ENCODE data around the gene PCTP.

PCTP gene

GRCh38 chr17:55806745-55807495 lies 56.1 kb downstream of the PCTP start:
- Histone ChIP-seq H3K4me1 (ENCODE audit: insufficient read depth, low read length, severe bottlenecking) (no peaks in the 10 kb centered on the region), H3K9me2 (ENCODE audit: low read depth, low read length) (no peaks in the 10 kb centered on the region), H3K36me3 (ENCODE audit: insufficient read depth, low read length) (no peaks in the 10 kb centered on the region), H3K9ac (ENCODE audit: low read length) (no peak overlapping the region), H3K4me2 (ENCODE audit: low read length) (no peak overlapping the region), H3K27me3 (ENCODE audit: insufficient read depth, low read length) (no peaks in the 10 kb centered on the region), H2AFZ (ENCODE audit: low read length) (no peak overlapping the region), H3K79me2 (ENCODE audit: insufficient read depth, low read length) (no peaks in the 10 kb centered on the region), H3F3A (ENCODE audit: insufficient read depth, low read length) (no peaks in the 10 kb centered on the region), H3K27ac (ENCODE audit: low read depth, low read length, poor library complexity, severe bottlenecking) (no peak overlapping the region), H4K20me1 (ENCODE audit: insufficient read depth, low read length) (no peaks in the 10 kb centered on the region), H3K4me3 (ENCODE audit: low read depth, low read length, poor library complexity, severe bottlenecking) (no peak overlapping the region), H3K9me3 (ENCODE audit: low read length) (no peaks in the 10 kb centered on the region)
- TF ChIP-seq, protein P1, sequence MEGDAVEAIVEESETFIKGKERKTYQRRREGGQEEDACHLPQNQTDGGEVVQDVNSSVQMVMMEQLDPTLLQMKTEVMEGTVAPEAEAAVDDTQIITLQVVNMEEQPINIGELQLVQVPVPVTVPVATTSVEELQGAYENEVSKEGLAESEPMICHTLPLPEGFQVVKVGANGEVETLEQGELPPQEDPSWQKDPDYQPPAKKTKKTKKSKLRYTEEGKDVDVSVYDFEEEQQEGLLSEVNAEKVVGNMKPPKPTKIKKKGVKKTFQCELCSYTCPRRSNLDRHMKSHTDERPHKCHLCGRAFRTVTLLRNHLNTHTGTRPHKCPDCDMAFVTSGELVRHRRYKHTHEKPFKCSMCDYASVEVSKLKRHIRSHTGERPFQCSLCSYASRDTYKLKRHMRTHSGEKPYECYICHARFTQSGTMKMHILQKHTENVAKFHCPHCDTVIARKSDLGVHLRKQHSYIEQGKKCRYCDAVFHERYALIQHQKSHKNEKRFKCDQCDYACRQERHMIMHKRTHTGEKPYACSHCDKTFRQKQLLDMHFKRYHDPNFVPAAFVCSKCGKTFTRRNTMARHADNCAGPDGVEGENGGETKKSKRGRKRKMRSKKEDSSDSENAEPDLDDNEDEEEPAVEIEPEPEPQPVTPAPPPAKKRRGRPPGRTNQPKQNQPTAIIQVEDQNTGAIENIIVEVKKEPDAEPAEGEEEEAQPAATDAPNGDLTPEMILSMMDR (IDR thresholded peaks at IDR 0.05; ENCODE audit: low read length): no peak
- no peak for TF ChIP-seq EZH2 (IDR thresholded peaks at IDR 0.05; ENCODE audit: borderline replicate concordance, low read length)

GRCh38 chr17:55811536-55811935 lies 60.7 kb downstream of the PCTP start:
- H3K4me2 ChIP-seq (ENCODE audit: low read length): no peak overlapping the region
- H3K36me3 ChIP-seq (ENCODE audit: insufficient read depth, low read length): no peaks in the 10 kb centered on the region
- no peak overlapping the region for H3K27ac ChIP-seq (ENCODE audit: low read depth, low read length, poor library complexity, severe bottlenecking)
- H3K4me1 ChIP-seq (ENCODE audit: insufficient read depth, low read length, severe bottlenecking): no peaks in the 10 kb centered on the region
- TF ChIP-seq, protein P1 (IDR thresholded peaks at IDR 0.05; ENCODE audit: low read length): no peak
- TF ChIP-seq EZH2 (IDR thresholded peaks at IDR 0.05; ENCODE audit: borderline replicate concordance, low read length): no peak
- H3K9ac ChIP-seq (ENCODE audit: low read length): no peak overlapping the region
- H3K4me3 ChIP-seq (ENCODE audit: low read depth, low read length, poor library complexity, severe bottlenecking): no peak overlapping the region
- H3F3A ChIP-seq (ENCODE audit: insufficient read depth, low read length): no peaks in the 10 kb centered on the region
- H3K79me2 ChIP-seq (ENCODE audit: insufficient read depth, low read length): no peaks in the 10 kb centered on the region
- H3K9me3 ChIP-seq (ENCODE audit: low read length): no peaks in the 10 kb centered on the region
- no peak overlapping the region for H2AFZ ChIP-seq (ENCODE audit: low read length)
- H4K20me1 ChIP-seq (ENCODE audit: insufficient read depth, low read length): no peaks in the 10 kb centered on the region
- H3K9me2 ChIP-seq (ENCODE audit: low read depth, low read length): no peaks in the 10 kb centered on the region
- no peaks in the 10 kb centered on the region for H3K27me3 ChIP-seq (ENCODE audit: insufficient read depth, low read length)

GRCh38 chr17:55812323-55812722 lies 61.5 kb downstream of the PCTP start:
- Histone ChIP-seq H2AFZ (ENCODE audit: low read length) (no peak overlapping the region), H3K27me3 (ENCODE audit: insufficient read depth, low read length) (no peaks in the 10 kb centered on the region), H3F3A (ENCODE audit: insufficient read depth, low read length) (no peaks in the 10 kb centered on the region), H3K4me1 (ENCODE audit: insufficient read depth, low read length, severe bottlenecking) (no peaks in the 10 kb centered on the region), H3K79me2 (ENCODE audit: insufficient read depth, low read length) (no peaks in the 10 kb centered on the region), H3K9me3 (ENCODE audit: low read length) (no peaks in the 10 kb centered on the region), H3K36me3 (ENCODE audit: insufficient read depth, low read length) (no peaks in the 10 kb centered on the region), H3K4me3 (ENCODE audit: low read depth, low read length, poor library complexity, severe bottlenecking) (no peak overlapping the region), H3K27ac (ENCODE audit: low read depth, low read length, poor library complexity, severe bottlenecking) (no peak overlapping the region), H4K20me1 (ENCODE audit: insufficient read depth, low read length) (no peaks in the 10 kb centered on the region), H3K4me2 (ENCODE audit: low read length) (no peak overlapping the region), H3K9me2 (ENCODE audit: low read depth, low read length) (no peaks in the 10 kb centered on the region), H3K9ac (ENCODE audit: low read length) (no peak overlapping the region)
- no peak for TF ChIP-seq EZH2 (IDR thresholded peaks at IDR 0.05; ENCODE audit: borderline replicate concordance, low read length)
- TF ChIP-seq, protein P1 (IDR thresholded peaks at IDR 0.05; ENCODE audit: low read length): no peak

All from OCI-LY1 (cell line).